ENCODE results near the gene RND3.

RND3 gene

DNA sequence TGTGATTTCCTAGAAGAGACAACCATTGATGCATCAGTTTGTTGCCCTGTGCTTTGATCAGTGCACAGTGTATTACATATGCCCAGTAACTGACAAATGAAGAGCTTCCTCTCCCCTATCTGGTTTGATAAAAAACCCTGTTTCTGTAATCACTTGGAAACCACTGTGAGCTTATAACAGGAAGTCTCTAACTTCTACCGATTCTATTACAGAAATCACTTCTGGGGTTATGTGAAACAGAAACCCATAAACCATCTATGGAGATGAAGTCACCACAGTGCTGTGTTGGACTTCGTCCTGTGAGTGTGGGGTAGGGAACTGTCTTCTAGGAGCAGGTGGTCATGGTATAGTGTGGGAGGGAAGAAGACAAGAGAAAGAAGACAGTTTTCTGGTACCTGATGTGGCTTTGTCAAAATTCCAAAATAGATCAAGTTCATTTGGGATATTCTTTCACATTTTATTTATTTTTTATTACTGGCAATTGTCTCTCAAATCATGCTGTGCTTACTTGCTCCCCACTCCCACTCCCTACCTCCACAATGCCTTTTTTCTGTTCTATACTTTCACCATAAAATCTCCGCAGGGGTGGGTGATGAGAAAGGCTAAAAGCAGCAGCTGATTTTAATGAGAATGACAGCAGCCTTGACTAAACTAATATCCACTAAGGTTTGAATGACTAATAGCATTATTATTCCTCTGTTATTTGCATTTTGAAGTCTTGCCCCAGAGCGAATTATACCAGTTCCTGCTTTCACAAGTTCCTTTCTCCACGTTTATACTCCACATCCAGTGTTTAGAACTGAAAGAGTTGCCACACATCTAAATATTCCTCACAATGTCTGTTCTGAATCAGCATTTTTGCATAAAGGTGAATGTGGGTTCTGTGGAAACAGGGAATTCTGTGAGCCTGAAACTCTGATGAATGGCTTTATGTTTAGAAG is 41.7 kb upstream of the RND3 start:
- TF ChIP-seq, protein P1, sequence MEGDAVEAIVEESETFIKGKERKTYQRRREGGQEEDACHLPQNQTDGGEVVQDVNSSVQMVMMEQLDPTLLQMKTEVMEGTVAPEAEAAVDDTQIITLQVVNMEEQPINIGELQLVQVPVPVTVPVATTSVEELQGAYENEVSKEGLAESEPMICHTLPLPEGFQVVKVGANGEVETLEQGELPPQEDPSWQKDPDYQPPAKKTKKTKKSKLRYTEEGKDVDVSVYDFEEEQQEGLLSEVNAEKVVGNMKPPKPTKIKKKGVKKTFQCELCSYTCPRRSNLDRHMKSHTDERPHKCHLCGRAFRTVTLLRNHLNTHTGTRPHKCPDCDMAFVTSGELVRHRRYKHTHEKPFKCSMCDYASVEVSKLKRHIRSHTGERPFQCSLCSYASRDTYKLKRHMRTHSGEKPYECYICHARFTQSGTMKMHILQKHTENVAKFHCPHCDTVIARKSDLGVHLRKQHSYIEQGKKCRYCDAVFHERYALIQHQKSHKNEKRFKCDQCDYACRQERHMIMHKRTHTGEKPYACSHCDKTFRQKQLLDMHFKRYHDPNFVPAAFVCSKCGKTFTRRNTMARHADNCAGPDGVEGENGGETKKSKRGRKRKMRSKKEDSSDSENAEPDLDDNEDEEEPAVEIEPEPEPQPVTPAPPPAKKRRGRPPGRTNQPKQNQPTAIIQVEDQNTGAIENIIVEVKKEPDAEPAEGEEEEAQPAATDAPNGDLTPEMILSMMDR (IDR thresholded peaks at IDR 0.05; ENCODE audit: insufficient read depth, low read depth, low read length, missing control alignments): no peak
- peak; percentile 98 for DNase-seq (ENCODE audit: low read depth)

DNA sequence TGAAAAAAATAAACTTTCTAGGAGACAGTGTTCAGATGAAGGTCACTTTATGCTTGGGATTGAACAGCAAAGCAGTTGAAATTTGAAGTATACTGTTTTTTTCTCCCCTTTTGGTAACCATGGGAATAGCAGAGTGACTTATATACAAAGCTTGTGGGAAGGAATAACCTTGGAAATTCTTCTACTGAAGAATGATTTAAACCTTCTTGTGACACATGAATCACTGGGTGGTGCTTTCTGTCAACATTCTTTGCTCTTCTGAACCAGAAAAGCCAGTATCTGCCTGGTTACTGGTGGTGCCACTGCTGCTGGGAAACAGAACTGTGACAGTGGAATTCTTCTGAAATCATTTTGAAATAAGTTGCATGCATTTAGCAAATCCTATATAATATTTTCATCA is 39.4 kb upstream of the RND3 start:
- peak; percentile 97 for DNase-seq (ENCODE audit: low read depth)
- TF ChIP-seq, protein P1 (IDR thresholded peaks at IDR 0.05; ENCODE audit: insufficient read depth, low read depth, low read length, missing control alignments): no peak
- H3K4me3 ChIP-seq (ENCODE audit: low read length): no peak overlapping the region

More for the DNA sequence above, 41.7 kb upstream of the RND3 start:
- H3K4me3 ChIP-seq (ENCODE audit: low read length): no peak overlapping the region

DNA sequence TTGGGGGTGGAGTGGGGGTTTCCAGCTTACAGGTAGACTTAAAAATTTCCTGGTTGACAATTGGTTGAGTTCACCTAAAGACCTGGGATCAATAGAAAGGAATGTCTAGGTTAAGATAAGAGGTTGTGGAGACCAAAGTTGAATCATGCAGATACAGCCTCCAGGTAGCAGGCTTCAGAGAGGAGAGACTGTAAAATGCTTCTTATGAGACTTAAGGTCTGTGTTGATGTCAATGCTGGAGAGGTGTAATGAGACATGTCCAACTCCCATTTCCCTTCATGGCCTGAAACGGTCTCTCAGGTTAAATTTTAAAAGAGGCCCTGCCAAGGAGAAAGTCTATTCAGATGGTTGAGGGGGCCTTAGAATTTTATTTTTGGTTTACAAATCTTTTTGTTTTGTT is 38.5 kb upstream of the RND3 start:
- TF ChIP-seq, protein P1 (IDR thresholded peaks at IDR 0.05; ENCODE audit: insufficient read depth, low read depth, low read length, missing control alignments): no peak
- DNase-seq (ENCODE audit: low read depth): peak; percentile 57
- H3K4me3 ChIP-seq (ENCODE audit: low read length): no peak overlapping the region

DNA sequence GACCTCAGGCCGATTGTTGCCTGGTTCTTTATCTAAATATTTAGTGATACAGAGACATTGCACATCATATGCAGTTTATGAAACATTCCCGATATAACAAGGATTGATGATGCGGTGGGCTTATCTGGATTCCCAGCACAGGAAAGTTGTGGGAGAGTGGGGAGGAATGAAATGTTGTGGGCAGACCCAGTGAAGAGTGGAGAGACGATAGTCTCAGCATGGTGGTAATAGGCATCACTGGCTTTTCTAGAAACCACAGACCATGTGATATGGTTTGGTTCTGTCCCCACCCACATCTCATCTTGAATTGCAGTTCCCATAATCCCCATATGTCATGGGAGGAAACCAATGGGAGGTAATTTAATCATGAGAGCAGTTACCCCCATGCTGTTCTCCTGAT is 34.8 kb upstream of the RND3 start:
- H3K4me3 ChIP-seq (ENCODE audit: low read length): no peak overlapping the region
- TF ChIP-seq, protein P1 (IDR thresholded peaks at IDR 0.05; ENCODE audit: insufficient read depth, low read depth, low read length, missing control alignments): no peak
- DNase-seq (ENCODE audit: low read depth): no peak

DNA sequence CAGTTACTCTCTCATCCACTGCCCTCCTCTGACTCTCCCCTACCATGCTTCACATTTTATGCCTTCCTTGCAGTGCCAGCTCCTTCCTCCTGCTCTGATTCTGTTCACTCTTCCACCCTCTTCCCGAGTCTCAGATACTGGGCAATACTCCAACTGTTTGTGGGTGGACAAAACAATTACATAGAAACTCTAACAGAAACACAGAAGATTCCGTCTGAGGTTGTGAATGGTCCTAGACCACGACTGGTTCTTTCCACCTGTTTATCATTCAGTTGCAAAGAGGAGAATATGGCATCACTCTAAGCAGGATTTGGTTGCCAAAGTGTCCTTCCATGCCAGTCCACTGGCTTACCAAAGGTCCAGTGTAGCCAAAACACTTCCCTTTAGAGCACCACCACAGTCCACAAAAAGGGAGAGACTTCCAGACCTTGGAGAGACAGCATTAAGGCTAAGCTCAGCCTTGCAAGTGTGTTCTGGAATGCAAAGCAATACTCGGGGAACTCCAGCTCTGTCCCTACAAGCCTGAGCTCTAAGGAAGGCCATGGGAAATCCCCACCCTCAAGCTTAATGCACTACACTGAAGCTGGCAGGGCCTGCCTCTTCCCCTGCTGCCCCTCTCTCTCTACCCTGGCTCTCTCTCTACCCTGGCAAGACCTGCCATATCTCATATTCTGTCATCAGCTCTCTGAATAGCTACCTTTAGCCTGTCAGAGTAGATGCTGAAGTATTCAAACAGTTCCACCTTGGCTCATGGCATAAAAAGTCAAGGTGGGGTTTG is 33.6 kb upstream of the RND3 start:
- peak; percentile 98 for DNase-seq (ENCODE audit: low read depth)
- H3K4me3 ChIP-seq (ENCODE audit: low read length): no peak overlapping the region
- TF ChIP-seq, protein P1 (IDR thresholded peaks at IDR 0.05; ENCODE audit: insufficient read depth, low read depth, low read length, missing control alignments): no peak

DNA sequence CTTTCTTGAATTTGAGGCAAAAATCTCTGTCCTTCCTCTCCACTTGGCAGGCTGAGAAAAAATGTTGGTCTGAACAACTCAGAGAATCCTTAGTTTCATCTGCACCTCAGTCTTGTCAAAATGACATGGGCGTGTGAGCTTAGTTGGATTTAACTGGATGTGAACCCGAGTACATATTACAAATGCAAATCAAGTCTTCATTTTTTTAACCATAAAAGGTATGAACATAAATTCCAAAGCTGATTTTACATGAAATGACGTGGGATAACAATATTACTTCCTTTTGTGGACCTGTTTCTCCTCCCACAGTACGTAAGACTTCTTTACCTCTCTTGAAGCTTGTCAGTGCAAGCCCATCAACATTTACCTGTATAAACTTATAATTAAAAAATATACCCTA is 32.6 kb upstream of the RND3 start:
- TF ChIP-seq, protein P1 (IDR thresholded peaks at IDR 0.05; ENCODE audit: insufficient read depth, low read depth, low read length, missing control alignments): no peak
- peak; percentile 82 for DNase-seq (ENCODE audit: low read depth)
- H3K4me3 ChIP-seq (ENCODE audit: low read length): no peak overlapping the region

Measured in epithelial cell of esophagus (primary cell).